Measurements from ENCODE around the gene SMPDL3B.

The SMPDL3B gene, protein sequence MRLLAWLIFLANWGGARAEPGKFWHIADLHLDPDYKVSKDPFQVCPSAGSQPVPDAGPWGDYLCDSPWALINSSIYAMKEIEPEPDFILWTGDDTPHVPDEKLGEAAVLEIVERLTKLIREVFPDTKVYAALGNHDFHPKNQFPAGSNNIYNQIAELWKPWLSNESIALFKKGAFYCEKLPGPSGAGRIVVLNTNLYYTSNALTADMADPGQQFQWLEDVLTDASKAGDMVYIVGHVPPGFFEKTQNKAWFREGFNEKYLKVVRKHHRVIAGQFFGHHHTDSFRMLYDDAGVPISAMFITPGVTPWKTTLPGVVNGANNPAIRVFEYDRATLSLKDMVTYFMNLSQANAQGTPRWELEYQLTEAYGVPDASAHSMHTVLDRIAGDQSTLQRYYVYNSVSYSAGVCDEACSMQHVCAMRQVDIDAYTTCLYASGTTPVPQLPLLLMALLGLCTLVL

DNA sequence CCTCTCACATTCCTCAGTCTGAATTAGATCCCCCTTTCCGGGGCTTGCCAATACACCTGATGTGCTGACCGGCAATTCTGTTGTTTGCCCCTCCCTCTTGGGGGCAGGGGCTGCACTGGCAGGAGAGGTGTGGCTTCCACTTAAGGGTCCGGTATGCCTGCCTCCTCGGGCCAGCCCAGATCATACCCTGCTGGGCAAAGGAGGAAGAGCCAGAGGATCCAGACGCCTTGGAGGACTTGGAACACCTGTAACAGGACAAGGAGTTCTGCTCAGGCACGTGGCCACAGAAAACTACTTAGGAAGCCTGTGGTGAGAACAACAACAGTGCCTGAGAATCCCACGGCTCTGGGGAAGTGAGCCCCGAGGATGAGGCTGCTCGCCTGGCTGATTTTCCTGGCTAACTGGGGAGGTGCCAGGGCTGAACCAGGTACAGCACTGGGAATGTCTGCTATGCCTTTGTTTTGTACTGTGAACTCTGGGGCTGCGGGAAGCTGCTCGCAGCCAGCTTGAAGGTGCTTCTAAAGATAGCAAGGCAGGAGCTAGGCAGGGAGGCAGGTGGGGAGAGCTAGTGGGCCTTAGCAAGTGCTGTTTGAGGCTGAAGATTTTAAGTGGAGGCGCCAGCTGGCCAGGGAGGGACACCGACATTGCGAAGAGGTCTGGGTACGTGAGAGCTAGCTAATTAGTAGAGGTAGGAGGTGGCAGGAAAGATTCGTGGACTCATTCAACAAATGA is at the start of gene SMPDL3B:
Gene SMPDL3B (plus strand): TSS at position 183 of the 732 bp plus-strand sequence. CDS start 184 bp downstream, at position 367.
- no peak for DNase-seq (ENCODE audit: low read depth)

DNA sequence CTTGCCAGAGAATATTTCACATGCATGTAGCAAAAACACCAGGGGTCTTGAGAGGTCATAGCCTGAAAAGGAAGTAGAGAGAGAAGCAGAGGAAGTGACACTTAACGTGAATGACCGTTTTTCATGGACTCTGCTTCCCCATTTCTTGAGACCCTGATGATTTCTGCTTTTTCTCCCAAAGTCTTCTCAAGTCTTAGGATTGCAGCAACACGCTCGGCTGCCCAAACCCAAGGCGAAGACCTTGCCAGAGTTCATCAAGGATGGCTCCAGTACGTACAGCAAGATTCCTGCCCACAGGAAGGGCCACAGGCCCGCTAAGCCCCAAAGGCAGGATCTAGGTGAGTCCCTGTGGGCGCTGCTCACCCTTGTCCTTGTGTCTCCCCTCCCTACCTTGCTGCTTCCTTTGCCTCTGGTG is 49.7 kb upstream of the SMPDL3B start:
- DNase-seq (ENCODE audit: low read depth), result no peak

DNA sequence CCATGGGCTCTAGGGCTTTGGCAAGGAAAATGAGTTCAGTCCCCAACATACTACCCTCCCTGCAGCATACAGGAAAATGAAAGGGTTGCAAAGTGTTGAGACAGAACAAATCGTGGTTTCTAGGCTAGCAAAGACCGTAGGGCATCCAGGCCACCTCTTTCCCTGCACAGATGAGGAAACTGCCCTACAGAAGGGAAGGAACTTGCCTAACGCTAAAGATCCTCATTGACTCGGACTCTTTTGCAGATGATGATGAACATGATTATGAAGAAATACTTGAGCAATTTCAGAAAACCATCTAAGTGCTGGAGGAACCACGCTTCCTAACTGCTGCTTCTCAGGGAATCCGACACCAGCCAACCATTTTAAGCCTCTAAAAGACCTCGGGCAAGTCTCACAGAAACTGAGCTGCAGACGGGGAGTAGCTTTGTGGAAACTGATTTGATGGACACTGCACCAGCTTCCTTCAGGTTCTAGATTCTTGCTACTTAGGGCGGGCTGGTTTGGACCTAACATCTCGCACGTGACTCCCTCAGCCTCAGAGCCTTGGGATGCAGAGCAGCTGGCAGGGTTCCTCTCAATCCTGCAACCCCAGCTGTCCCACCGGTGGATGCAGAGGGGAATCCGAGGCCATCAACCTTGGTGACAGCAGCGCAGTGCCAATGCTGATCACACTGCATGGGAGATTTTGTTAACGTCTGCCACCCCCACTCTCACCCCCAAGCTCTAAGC is 49.0 kb upstream of the SMPDL3B start:
- no peak for DNase-seq (ENCODE audit: low read depth)

DNA sequence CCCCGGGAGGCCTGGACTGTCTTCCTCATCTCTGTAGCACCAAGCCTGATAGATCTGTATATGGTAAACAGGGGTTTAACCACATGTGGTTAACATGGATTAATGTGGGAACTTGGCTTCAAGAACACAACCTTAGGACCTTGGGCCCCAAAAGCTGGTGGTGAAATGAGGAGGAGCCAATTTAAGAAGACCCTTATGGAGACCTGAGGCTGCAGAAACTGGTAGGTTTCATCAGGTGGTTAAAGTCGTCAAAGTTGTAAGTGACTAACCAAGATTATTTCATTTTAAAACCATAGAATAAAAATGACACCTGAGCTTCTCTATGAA is 48.5 kb upstream of the SMPDL3B start:
- DNase-seq (ENCODE audit: low read depth), result no peak

DNA sequence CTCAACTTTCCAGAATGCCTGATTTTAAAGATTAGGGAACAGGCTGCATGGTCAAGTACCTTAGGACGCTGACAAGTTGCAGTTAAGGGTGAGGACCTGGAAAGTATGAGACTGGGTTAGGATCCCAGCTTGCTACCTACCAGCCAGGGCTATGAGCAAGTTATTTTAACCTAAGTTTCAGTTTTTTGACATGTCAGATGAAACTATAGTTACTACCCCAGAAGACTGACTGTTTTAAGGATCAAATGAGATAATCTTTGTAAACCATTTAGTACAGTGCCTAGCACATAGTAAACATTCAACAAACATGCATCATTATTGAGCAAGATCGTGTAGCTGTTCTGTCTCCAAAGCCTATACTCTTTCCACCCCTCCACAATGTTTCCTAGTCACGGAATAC is 48.1 kb upstream of the SMPDL3B start:
- no peak for DNase-seq (ENCODE audit: low read depth)

DNA sequence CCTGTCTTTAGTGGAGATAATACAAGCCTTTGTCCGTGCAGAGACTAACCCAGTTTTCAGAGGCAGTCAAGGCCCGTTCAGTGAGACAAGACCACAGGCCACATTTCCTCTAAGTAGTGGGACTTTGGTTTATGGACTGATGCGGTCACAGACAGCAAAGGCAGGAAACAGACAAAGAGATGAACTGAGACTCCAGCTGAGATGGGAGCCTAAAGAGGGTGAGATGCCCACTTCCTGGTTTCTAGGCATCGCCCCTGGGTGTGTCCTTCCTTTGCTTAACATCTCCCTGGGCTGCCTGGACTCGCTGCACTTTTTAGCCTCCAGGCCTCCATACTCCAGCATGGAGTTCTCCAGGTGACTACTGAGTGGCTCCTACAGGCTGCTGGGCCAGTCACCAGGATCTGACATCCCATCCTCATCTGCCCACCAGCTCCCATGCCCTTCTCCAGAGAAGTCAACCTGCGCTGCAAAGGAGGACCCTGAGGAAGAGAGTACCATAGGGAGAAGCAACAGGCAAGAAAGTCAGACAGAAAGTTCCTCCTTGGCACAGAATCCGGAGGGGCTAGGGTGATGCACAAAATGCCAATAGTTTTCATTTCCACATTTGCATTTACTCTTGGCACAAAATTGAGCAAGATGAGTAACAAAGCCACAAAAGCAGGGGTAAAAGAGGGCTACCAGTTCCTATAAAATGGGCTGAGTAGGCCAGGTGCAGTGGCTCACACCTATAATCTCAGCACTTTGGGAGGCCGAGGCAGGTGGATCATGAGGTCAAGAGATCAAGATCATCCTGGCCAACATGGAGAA is 47.4 kb upstream of the SMPDL3B start:
- DNase-seq (ENCODE audit: low read depth), result no peak

DNA sequence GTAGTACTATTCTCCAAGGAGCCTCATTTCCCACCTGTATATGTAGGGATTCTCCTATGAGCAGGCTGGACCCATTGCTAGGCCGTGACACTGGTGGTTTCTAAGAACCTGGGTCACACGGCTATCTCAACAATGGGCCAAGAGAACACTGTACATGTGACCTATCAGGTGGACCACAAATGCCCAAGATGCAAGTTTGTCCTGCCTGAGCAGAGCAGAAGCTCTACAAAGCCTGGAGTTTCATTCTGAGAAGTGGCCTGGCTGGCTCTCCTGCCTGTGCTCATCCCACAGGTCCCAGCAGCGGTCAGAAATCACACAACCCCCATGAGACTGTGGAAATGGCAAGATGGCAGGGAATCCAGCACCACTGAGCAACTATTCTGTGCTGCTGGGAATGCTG is 45.3 kb upstream of the SMPDL3B start:
- no peak for DNase-seq (ENCODE audit: low read depth)

DNA sequence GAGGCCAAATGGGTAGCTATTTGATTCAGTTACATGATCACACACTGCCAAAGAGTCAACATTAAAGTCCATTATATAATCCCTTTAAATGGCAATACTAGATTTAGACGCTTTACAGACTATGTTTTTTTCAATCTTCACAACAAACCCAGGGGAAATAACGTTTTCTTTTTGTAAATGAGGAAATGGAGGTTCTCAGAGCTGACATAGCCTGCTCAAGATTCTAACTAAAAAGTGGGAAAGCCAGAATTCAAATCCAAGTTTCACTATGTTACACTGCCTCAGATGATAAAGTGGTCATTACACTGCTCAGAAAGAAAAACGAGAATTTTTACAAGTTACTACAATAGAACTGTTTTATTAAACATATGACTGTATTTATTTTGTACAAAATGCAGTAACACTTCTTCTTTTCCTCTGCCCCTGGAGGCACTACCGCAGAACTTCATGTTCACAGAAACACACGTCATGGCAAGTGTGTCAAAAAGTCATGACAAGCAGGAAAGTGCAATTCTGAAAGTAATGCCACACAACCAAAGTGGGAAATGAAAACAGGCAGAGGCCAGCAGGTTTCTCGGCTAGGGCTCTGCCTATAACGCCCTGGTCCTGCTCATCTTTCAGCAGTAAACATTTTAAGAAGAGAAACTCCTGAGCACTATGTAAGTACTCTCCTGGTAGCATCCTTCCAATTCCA is 43.5 kb upstream of the SMPDL3B start:
- DNase-seq (ENCODE audit: low read depth), result peak; percentile 39

DNA sequence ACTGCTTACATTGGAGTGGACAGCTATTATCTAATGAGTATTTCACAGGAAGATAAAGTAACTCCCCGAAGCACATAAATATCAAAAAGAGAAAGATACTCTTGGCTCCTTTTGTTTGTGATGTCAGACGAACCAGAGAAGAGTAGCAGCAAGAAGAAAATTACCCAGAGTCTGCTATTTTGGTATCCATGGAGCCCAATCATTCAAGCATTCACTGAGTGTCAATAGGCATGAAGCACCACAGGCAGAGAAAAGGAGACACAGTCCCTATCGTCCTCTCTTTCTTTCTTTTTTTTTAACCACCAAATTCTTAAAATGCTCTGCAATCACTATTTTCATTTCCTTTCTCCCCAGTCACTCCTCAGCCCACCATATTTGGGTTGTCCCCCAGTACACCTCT is 40.3 kb upstream of the SMPDL3B start:
- DNase-seq (ENCODE audit: low read depth), result no peak

DNA sequence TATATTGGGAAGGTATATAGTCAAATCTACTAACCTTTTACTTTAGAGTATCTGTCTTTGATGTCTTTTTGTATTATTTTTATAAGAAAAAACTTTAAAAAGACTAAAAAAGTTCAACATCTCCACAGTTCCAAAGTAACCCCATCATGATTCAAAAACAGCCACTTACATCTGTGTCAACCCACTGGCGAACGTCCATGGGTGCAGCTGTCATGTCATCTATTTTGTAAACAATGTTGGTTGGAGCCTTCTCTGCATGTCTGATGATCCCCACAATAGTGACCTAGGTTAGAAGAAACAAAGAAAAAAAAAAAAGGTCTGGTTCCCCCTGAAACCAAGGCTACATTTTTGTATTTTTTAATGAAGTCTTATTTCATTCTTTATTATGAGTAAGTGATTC is 28.0 kb upstream of the SMPDL3B start:
- DNase-seq (ENCODE audit: low read depth), result no peak

DNA sequence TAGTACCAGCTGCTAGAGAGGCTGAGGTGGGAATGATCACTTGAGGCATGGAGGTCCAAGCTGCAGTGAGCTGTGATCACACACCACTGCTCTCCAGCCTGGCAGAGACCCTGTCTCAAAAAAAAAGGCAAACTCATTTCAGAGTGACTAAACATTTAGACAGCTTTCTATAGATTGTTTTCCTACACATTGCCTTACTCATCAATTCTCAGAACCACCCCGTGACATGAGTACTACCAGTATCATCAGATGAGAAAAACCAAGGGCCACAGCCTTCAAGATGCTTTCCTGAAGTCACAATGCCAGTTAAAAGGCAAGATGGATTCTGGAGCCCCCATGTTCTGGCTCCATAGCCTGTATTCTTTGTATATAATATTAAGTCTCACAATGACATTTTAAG is 22.4 kb upstream of the SMPDL3B start:
- DNase-seq (ENCODE audit: low read depth), result no peak

DNA sequence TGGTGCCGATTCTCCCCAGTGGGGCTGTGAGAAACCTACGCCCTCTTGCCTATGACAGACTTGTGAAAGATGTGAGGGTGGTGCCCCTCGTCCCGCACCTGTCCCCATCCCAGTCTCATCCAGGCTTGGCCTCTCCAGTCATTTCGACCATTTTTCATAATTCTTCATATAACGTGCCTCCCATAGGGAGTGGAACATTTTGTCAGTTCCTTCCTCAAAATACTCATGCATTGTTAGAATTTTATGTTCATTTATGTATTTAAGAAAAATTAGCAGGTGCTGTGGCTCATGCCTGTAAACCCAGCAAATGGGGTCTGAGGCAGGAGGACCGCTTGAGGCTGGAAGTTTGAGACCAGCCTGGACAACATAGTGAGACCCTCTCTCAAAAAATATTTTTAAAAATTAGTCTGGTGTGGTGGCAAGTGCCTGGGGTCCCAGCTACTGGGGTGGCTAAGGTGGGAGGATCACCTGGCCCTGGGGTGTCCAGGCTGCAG is 19.7 kb upstream of the SMPDL3B start:
- no peak for DNase-seq (ENCODE audit: low read depth)

DNA sequence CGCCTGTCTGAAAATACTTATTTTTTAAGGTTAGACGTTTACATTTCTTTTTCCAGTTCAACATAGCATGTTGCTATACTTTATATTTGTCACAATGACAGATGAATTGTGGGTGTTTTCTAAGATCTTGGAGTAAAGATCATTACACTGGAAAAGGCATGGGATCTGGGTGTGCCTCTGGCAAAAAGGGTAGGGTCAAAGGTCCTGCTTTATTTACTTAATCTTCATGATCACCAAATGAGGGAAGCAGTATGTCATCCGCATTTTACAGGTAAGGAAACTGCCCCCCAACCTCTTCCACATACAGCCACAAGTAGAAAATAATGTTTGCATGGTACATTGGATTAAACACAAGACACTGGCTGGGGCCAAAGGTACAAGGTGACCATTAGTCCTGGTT is 12.5 kb upstream of the SMPDL3B start:
- no peak for DNase-seq (ENCODE audit: low read depth)

DNA sequence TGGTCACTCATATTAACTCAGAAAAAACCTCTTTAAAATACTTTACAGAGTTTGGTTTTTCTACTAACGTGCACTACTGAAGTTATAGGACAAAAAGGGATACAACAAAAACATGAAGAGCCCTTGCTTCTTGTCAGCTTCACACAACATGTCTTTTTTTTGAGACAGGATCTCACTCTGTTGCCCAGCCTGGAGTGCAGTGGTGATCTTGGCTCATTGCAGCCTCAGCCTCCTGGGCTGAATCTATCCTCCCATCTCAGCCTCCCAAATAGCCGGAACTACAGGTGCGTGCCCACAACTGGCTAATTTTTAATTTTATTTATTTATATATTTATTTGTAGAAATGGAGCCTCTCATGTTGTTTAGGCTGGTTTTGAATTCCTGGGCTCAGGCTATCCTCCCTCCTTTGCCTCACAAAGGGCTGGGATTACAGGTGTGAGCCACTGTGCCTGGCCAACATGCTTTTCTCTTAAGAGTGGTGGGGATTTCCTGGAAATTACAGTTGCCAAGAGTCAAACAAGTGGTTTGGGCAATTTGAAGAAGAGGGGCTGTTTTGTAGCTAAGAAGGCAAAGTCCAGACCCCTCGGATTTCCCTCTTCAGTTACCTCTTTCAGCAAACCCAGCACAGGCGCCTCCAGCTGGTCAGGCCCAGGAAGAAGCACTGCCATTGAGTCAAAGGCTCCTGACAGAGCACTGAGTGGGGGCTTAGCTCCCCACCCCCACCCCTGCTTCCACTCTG is 6.4 kb upstream of the SMPDL3B start:
- DNase-seq (ENCODE audit: low read depth), result no peak

DNA sequence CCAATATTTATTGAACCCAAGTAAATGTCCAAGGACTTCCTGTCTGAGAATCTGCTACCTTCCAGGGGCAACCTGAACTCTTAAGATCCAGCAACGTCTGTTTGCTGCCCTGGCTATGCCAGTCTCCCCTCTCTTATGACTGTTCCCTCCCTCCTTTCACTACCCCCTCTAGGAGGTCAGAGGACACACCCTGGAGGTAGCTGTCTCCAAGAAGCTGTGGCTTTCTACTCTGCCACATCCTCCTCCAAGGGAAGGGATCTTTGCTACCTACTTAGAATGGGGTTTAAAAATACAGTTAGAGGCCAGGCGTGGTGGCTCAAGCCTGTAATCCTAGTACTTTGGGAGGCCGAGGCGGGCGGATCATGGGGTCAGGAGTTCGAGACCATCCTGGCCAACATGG is 3.6 kb upstream of the SMPDL3B start:
- DNase-seq (ENCODE audit: low read depth), result no peak

DNA sequence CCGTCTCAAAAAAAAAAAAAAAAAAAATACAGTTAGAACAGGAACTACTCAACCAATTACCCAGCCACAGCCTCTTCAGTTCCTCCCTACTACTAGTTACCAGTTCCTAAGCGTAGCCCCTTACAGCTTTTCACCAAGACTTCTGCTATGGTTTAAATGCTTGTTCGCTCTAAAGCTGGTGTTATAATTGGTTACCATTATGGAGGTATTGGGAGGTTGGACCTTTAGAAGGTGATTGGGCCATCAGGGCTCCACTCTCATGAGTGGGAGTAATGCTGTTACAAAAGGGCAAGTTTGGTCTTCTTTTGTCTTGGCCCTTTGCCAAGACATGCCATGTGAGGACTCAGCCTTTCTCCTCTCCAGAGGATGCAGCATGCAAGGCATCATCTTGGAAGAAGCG is 3.0 kb upstream of the SMPDL3B start:
- DNase-seq (ENCODE audit: low read depth), result no peak

DNA sequence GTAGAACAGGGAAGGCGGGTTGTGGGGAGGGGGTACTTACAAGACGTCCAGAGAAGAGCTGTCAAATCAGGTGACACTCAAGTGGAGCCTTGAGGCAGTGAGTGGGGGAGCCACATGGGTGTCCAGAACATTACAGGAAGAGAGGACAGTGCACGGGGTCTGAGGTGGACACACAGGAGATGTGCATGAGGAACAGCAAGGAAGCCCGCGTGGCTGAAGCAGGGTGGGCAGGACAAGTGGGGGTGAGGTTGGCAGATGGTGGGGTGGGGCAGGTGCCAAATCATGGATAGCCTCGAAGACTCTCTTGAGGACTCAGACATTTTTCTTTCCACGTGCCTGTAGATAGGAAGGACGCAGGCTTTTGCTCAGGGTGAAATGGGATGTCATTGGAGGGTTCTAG is 921 bp downstream of the SMPDL3B start:
- no peak for DNase-seq (ENCODE audit: low read depth)

DNA sequence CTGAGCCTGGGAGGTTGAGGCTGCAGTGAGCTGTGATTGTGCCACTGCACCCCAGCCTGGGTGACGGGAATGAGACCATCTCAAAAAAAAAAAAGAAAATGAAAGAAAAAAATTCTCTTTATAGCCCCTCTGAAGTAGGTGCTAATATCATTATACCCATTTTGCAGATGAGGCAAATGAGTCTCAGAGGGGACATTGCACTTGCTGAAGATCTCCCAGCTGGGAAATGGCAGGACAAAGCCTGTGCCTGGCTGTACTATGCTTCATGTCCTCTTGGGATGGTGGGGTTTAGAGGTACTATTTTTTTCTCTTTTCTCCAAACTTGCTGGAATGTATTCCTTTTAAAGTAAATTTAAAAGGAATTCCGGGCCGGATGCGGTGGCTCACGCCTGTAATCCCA is 1.6 kb downstream of the SMPDL3B start:
- no peak for DNase-seq (ENCODE audit: low read depth)

DNA sequence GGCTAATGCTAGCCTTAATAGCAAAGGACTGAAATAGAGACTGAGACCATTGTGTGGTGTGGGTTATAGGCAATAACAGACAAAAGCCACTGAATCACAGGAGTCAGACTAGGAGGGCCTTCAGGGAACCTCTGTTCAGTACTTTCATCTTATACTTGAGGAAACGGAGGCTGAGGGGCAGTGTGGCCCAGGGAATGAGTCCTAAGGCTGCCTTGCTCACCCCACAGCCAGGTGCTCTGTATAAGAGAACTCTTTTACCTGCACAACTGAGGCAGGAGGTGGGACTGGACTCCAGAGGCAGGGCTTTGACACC is 2.7 kb downstream of the SMPDL3B start:
- DNase-seq (ENCODE audit: low read depth), result no peak

DNA sequence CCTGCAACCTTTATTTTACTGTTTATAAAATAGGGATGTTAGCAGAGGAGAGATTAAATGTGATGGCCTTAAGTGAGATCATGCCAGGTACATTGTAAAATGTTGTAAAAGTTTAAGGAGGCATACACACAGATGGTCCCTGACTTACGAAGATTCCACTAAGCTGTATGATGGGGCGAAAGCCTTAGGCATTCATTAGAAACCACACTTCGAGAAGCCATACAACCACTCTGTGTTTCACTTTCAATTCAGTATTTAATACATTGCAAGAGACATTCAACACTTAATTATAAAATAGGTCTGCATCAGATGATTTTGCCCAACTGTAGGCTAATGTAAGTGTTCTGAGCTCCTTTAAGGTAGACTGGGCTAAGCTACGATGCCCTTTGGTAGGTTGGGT is 3.7 kb downstream of the SMPDL3B start:
- DNase-seq (ENCODE audit: low read depth), result no peak

DNA sequence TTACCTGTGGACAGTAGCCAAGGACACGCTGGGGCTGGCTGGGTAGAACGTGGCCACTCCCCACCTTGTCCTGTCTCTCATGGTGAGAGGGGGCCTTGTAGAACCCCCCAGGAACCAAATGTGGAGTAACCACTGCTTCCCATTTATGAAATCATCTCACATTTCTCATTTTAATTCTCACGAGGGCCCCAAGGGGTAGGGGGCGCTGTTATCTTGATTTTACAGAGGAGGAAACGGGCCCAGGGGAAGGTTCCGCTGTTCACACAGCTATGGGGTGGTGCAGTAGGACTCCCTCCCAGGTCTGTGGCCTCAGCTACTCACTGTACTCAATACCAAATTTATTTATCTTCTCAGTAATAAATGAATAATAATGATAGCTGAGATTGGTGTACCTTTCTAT is 5.5 kb downstream of the SMPDL3B start:
- peak; percentile 70 for DNase-seq (ENCODE audit: low read depth)

Measured in stimulated activated CD4-positive, alpha-beta T cell treated with anti-CD3 and anti-CD28 coated beads, Interleukin-2, amount 100 ng/mL, for 4 hours (primary cell).